Activated CD8-positive, alpha-beta T cell treated with anti-CD3 and anti-CD28 coated beads for 36 hours (primary cell): ENCODE data around the gene GNG2. TPM values are rescaled to one million over a fixed set of nuclear protein-coding genes. Genes with fewer than 3 reads are reported as not detected.

Experiments used
- ATAC-seq: fragments of 200-7000 bp; cut with Tn5 transposase; one replicate; pipeline ENCODE4 v1.10.0; 2021; ENCODE audit warnings: mild to moderate bottlenecking, moderate library complexity
- CTCF ChIA-PET: fragments of 350-600 bp; sonication (Branson Sonifier 250); formaldehyde crosslinking; loops from one replicate; lab custom pipeline; 2021; ENCODE audit warnings: antibody characterized with exemption; lab: Charles Lee
- POLR2A ChIA-PET: fragments of 350-600 bp; sonication (Branson Sonifier 250); formaldehyde crosslinking; loops from one replicate; lab custom pipeline; 2021; ENCODE audit warnings: antibody characterized with exemption; lab: Charles Lee
- DNase-seq: peaks from one replicate; pipeline ENCODE4 v3.0.0-alpha.2; 2020
- H3K27ac Mint-ChIP-seq: one replicate; pipeline ENCODE4 v1.8.0; 2021; ENCODE audit warnings: mild to moderate bottlenecking, mixed read lengths
- H3K27me3 Mint-ChIP-seq: one replicate; pipeline ENCODE4 v1.8.0; 2021; ENCODE audit warnings: mixed read lengths
- H3K36me3 Mint-ChIP-seq: one replicate; pipeline ENCODE4 v1.8.0; 2021; ENCODE audit warnings: low read depth, mixed read lengths
- H3K4me1 Mint-ChIP-seq: one replicate; pipeline ENCODE4 v1.8.0; 2021; ENCODE audit warnings: low read depth, mixed read lengths
- H3K4me3 Mint-ChIP-seq: one replicate; pipeline ENCODE4 v1.8.0; 2021; ENCODE audit warnings: mild to moderate bottlenecking, moderate library complexity, mixed read lengths
- H3K9me3 Mint-ChIP-seq: one replicate; pipeline ENCODE4 v1.8.0; 2021; ENCODE audit warnings: mixed read lengths
- intact Hi-C: fragments of 100-400 bp; cut with micrococcal nuclease; formaldehyde crosslinking; loops from one replicate; pipeline ENCODE4 v1.10.0; 2022
- total RNA-seq, 2 experiments: library from RNA; stranded (reverse); gene quantifications; one replicate each; pipeline ENCODE4 v1.2.3, GENCODE V29; 2021
- TF ChIP-seq, protein P1 (sequence below): fragments of 200-600 bp; IDR thresholded peaks from one replicate; pipeline ENCODE4 v1.8.0; 2022; ENCODE audit warnings: antibody characterized with exemption, mild to moderate bottlenecking

Gene GNG2
- total RNA-seq, 2 experiments from 2014 or later = 174 to 184 TPM

DNA sequence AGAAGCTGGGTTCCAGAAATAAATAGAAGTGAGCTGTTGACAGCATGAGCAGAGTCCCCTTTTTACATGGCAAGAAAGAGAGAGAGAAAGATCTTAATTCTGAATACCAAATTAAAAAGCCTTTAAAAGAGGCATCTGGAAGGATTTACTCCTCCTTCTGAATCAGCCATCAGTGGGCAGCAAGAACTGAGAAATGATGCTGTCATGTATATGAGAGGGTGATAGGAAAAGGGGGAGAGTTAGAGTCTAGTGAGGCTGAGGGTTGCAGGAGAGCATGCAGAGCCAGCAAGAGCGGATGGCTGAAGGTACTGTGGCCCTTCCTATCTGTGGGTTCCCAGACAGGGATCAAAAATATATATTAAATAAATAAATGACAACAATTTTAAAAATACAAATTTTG is 34.5 kb upstream of the GNG2 start:
- Mint-ChIP-seq H3K36me3 (no peaks in the 10 kb centered on the region), H3K27ac (no peak overlapping the region), H3K9me3 (no peaks in the 10 kb centered on the region), H3K4me3 (no peak overlapping the region), H3K27me3 (no peaks in the 10 kb centered on the region), H3K4me1 (no peaks in the 10 kb centered on the region)
- ChIA-PET POLR2A (no interaction called here), CTCF (interaction anchor here (1.2 kb wide), 1 partner anchor 87 kb away, joined by 3 read pairs; no protein-coding TSS in a partner anchor)
- intact Hi-C loops = no loop called here
- no peak for ATAC-seq
- TF ChIP-seq, protein P1, sequence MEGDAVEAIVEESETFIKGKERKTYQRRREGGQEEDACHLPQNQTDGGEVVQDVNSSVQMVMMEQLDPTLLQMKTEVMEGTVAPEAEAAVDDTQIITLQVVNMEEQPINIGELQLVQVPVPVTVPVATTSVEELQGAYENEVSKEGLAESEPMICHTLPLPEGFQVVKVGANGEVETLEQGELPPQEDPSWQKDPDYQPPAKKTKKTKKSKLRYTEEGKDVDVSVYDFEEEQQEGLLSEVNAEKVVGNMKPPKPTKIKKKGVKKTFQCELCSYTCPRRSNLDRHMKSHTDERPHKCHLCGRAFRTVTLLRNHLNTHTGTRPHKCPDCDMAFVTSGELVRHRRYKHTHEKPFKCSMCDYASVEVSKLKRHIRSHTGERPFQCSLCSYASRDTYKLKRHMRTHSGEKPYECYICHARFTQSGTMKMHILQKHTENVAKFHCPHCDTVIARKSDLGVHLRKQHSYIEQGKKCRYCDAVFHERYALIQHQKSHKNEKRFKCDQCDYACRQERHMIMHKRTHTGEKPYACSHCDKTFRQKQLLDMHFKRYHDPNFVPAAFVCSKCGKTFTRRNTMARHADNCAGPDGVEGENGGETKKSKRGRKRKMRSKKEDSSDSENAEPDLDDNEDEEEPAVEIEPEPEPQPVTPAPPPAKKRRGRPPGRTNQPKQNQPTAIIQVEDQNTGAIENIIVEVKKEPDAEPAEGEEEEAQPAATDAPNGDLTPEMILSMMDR = no peak
- DNase-seq = no peak

GRCh38 chr14:51828017-51828797 is 32.2 kb upstream of the GNG2 start:
- DNase-seq (peak; percentile 83), ATAC-seq (peak; percentile 98)
- H3K4me3 Mint-ChIP-seq = no peak overlapping the region
- H3K36me3 Mint-ChIP-seq = no peaks in the 10 kb centered on the region
- no peaks in the 10 kb centered on the region for H3K27me3 Mint-ChIP-seq
- ChIA-PET CTCF (interaction anchor here (0.5 to 3.7 kb wide), 12 partner anchors 9 to 260 kb away, joined by 3 to 20 read pairs (median 3); no protein-coding TSS in a partner anchor), POLR2A (interaction anchor here (1.0 to 1.8 kb wide), 9 partner anchors 11 to 101 kb away, joined by 3 to 6 read pairs (median 4); no protein-coding TSS in a partner anchor)
- no peaks in the 10 kb centered on the region for H3K4me1 Mint-ChIP-seq
- no peak overlapping the region for H3K27ac Mint-ChIP-seq
- H3K9me3 Mint-ChIP-seq = peaks cover 8% of the 10 kb centered on the region
- TF ChIP-seq, protein P1 = no peak
- intact Hi-C loops = no loop called here

DNA sequence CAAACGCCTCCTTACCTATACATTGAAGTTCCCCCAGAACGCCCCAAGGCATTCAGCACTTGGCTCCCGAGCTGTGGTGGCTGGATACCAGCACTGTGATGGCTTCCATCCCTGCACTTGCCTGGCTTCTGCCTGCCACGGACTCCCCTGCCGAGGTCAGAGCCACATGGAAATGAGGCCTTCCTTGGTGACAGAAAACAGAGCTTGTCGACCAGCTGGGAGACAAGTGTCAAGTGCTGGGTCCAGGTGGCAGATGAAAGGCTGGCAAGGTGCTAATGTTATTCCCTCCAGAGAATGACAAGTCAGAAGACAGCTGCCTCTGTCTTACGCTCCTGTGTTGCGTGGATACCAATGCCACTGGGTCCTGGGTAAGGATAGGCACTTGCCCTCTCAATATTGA is 26.2 kb upstream of the GNG2 start:
- TF ChIP-seq, protein P1 = no peak
- Mint-ChIP-seq H3K9me3 (peaks cover 8% of the 10 kb centered on the region), H3K27ac (no peak overlapping the region), H3K4me1 (no peaks in the 10 kb centered on the region), H3K36me3 (no peaks in the 10 kb centered on the region), H3K4me3 (no peak overlapping the region), H3K27me3 (no peaks in the 10 kb centered on the region)
- DNase-seq = no peak
- ChIA-PET POLR2A (interaction anchor here (1.0 kb wide), 1 partner anchor 9 kb away, joined by 3 read pairs; no protein-coding TSS in a partner anchor), CTCF (interaction anchor here (1.3 kb wide), 1 partner anchor 55 kb away, joined by 3 read pairs; no protein-coding TSS in a partner anchor)
- intact Hi-C loops = no loop called here
- ATAC-seq = no peak

DNA sequence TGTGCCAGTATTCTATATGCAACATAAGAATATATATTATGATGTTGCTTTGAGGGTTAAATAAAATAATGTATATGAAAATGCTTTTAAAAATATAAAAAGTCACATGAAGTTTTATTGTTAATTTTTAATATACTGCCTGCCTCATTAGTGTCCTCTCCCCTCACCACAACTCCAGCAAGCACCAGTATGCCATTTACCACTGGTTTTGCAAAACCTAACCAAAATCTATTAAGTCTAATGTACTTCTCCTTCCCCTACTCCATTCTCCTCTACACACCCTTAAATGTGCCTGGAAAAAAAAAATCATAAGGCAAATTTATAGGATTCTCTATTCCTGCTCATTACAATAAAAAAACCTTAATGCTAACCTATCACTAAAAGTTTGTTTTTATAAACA is 24.0 kb upstream of the GNG2 start:
- intact Hi-C loops = no loop called here
- Mint-ChIP-seq H3K27me3 (no peaks in the 10 kb centered on the region), H3K4me3 (no peak overlapping the region), H3K36me3 (no peaks in the 10 kb centered on the region), H3K9me3 (peaks cover 8% of the 10 kb centered on the region), H3K27ac (no peak overlapping the region), H3K4me1 (no peaks in the 10 kb centered on the region)
- no peak for ATAC-seq
- CTCF ChIA-PET = no interaction called here
- DNase-seq = no peak
- TF ChIP-seq, protein P1 = no peak
- POLR2A ChIA-PET = interaction anchor here (0.6 kb wide), 1 partner anchor 11 kb away, joined by 3 read pairs; no protein-coding TSS in a partner anchor
